HFF-Myc (cell line): ENCODE measurements around the gene DUSP3.

Experiments used
- DNase-seq: peaks from one replicate; pipeline ENCODE4 v3.0.0-alpha.2; 2011; ENCODE audit warnings: low read depth; ENCODE audit errors: extremely low read depth
- H3K4me3 ChIP-seq: replicated peaks from 2 replicates; pipeline ENCODE4 v1.5.1; 2011; ENCODE audit warnings: low read depth, mild to moderate bottlenecking, control low read depth, low read length
- TF ChIP-seq, protein P1 (sequence below): IDR thresholded peaks from 2 replicates; pipeline ENCODE4 v1.5.1; 2012; ENCODE audit warnings: mild to moderate bottlenecking, low read depth, low read length, control low read depth; ENCODE audit errors: missing control alignments

The DUSP3 gene

DNA sequence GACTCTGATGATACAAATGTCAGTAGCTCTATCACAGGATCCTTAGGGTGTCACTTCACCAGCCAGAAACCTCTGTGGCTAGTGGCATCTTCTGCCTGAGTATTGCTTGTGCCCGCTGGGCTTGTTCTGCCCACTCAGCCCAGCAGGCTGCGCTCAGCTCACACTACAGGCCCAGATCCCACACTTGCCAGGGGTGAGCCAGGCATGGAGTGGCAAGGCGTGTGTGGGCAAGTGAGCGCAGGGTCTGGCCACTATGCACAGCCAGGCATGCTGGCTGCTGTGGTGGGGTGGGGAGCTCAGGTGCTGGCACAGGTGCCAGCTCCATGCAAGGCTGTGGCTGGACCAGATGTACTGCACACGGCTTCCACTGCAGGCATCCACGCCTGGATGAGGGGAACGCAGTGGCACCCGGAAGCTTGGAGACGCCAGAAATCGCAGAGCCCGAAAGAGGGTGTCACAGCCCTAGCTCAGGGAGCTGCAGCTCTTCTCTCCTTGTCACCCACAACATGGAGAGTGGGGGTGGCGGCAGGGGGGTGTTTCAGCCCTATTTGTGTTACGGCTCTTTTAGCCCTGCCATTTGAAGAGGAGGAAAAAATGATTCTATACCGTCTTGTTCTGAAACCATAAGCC is 11.6 kb upstream of the DUSP3 start:
- no peak for DNase-seq
- no peak overlapping the region for H3K4me3 ChIP-seq
- TF ChIP-seq, protein P1, sequence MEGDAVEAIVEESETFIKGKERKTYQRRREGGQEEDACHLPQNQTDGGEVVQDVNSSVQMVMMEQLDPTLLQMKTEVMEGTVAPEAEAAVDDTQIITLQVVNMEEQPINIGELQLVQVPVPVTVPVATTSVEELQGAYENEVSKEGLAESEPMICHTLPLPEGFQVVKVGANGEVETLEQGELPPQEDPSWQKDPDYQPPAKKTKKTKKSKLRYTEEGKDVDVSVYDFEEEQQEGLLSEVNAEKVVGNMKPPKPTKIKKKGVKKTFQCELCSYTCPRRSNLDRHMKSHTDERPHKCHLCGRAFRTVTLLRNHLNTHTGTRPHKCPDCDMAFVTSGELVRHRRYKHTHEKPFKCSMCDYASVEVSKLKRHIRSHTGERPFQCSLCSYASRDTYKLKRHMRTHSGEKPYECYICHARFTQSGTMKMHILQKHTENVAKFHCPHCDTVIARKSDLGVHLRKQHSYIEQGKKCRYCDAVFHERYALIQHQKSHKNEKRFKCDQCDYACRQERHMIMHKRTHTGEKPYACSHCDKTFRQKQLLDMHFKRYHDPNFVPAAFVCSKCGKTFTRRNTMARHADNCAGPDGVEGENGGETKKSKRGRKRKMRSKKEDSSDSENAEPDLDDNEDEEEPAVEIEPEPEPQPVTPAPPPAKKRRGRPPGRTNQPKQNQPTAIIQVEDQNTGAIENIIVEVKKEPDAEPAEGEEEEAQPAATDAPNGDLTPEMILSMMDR = peak; percentile 19

DNA sequence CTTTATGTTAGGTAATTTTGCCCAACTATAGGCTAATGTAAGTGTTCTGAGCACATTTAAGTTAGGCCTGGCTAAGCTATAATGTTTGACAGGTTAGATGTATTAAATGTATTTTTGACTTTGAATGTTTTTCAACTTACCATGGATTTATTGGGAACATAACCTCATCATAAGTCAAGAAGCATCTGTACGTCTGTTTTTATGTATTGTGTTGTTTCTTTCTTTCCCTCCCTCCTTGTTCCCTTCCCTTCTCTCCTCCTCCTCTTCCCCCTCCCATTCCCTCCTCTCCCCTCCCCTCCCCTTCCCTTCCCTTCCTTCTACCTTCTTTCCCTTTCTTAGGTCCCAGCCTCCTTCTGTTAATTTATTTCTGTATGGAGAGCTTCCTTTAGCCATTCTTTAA is 10.7 kb upstream of the DUSP3 start:
- no peak for DNase-seq
- no peak overlapping the region for H3K4me3 ChIP-seq
- TF ChIP-seq, protein P1 = no peak

DNA sequence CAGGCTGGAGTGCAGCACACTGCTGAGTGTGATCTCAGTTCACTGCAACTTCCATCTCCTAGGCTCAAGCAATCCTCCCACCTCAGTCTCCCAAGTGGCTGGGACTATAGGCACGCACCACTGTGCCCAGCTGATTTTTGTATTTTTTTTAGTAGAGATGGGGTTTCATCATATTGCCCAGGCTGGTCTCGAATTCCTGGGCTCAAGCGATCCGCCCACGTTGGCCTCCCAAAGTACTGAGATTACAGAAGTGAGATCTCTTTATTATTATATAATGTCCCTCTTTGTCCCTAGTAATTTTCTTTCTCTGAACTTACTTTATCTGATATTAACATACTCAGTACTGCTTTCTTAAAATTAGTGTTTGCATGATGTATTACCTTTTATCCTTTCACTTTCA is 9.8 kb upstream of the DUSP3 start:
- no peak overlapping the region for H3K4me3 ChIP-seq
- TF ChIP-seq, protein P1 = no peak
- DNase-seq = no peak

DNA sequence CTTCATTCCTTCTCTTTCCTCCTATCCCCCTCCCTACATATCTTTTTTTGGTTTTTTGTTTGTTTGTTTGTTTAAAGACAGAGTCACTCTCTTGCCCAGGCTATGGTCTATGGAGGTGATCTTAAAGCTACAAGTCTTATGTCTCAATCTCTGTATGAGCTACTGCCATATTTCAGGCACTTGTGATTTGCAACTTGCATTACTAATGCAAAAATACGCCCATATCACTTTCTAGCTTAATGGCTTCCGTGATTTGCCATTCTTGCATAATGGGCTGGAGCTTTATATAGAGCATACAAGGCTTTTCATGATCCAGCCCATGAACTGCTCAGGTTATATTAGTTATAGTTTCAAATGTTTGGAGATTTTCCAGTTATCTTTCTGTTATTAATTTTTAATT is 9.0 kb upstream of the DUSP3 start:
- DNase-seq = no peak
- H3K4me3 ChIP-seq = no peak overlapping the region
- TF ChIP-seq, protein P1 = no peak

DNA sequence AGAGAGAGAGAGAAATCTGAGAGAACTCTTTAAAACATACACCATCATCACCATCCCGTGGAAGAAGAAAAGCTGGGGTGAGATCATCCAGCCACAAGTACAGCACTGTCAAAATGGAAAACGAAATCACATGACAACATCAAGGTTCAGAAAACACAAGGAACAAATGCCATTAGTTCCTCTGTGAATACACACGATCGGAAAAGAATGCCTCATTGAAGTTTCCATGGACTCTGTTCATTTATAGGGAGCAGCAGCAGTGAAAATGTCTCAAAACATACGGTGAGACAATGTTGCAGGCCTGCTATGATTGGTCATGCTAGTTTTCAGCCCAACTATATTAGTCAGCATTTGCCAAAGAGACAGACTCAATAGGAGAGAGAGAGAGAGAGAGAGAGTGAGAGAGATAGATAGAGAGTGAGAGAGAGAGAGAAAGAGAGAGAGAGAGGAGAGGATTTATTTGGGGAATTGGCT is 5.9 kb upstream of the DUSP3 start:
- no peak for DNase-seq

DNA sequence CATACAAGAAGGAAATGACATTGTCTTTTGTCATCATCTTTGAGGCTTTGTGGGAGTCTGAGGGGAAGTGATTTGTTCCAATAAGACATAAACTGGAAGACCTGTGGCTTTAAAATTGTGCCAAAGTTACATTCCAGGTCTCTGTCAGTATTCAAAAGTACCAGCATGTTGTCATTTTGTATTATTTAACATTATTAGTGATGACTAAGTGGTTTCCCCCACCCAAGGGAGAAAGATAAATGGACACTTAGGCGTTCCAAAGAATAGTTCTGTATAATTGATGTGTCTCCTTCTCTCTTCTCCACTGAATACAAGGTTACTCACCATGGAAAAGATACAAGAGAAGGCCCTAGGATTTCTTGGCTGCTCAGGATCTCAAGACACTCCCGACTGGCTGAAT is 5.3 kb upstream of the DUSP3 start:
- no peak for DNase-seq
- no peak overlapping the region for H3K4me3 ChIP-seq
- TF ChIP-seq, protein P1 = no peak

More for the DNA sequence above, 5.9 kb upstream of the DUSP3 start:
- H3K4me3 ChIP-seq = no peak overlapping the region
- TF ChIP-seq, protein P1 = no peak
